ENCODE measurements around the gene C1GALT1. TPM values are rescaled to one million over a fixed set of nuclear protein-coding genes. Genes with fewer than 3 reads are reported as not detected.

C1GALT1 gene
- total and polyA plus RNA-seq, 2 donors (not counting 3 experiments of a cell fraction or from before 2014, with no cell fraction given) = 18.3 to 31.1 TPM

DNA sequence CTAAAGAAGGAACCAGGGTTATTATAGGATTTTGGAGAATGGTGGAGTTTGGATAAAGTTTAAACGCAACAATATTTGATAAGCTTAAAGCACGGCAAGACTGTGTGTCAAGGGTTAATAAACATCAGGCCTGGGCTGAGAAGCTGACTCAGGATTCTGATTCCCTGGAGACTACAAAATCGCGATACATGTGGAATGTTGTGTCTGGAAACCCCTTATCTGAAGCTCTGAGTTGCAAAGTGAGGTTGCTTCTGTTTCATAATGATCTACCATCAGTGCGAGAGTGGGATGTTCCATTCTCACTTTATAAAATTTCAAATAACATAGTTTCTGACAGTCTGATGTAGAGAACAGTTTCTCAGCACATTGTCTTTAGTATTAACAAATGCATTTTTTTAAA lies 7.8 kb downstream of the C1GALT1 start:
- CTCF ChIA-PET = interaction anchor here (1.1 to 1.2 kb wide), 2 partner anchors 12 to 43 kb away, joined by 3 read pairs; no protein-coding TSS in a partner anchor
- Histone ChIP-seq H3K27ac (ENCODE audit: insufficient read depth, low read depth, low read length) (no peak overlapping the region), H3K36me3 (ENCODE audit: control insufficient read depth in 2 of 2, extremely low read depth in 1 of 2, insufficient read depth in 2 of 2, low read length in 2 of 2) (no peaks in the 10 kb centered on the region)

More for the DNA sequence above, 7.8 kb downstream of the C1GALT1 start:
- H3K4me2 ChIP-seq (ENCODE audit: insufficient read depth, low read length) = no peak overlapping the region
- dilution Hi-C loops (cut with MboI; ENCODE audit: extremely low pct_ligation_motif_present, low sequenced_read_pairs) = no loop called here
- no peaks in the 10 kb centered on the region for H3K4me1 ChIP-seq (ENCODE audit: control insufficient read depth, extremely low read depth, insufficient read depth, low read length)
- DNase-seq (ENCODE audit: low read depth, low spot score) (no peak), FAIRE-seq (no peak)
- H4K20me1 ChIP-seq (replicated peaks; ENCODE audit: control insufficient read depth, extremely low read depth, insufficient read depth, low read length) = peaks cover 2% of the 10 kb centered on the region
- H3K9ac ChIP-seq (replicated peaks; ENCODE audit: extremely low read depth, insufficient read depth, low read length) = no peak overlapping the region
- no peaks in the 10 kb centered on the region for H3K9me3 ChIP-seq (replicated peaks; ENCODE audit: control insufficient read depth, insufficient read depth, low read length)
- intact Hi-C loops (cut with micrococcal nuclease) = no loop called here
- POLR2A ChIA-PET = no interaction called here
- no TSS peak for BruUV-seq (replicated peaks)
- H2AFZ ChIP-seq (ENCODE audit: low read depth, low read length) = no peak overlapping the region
- H3K79me2 ChIP-seq (ENCODE audit: control insufficient read depth, insufficient read depth, low read length) = peaks cover 87% of the 10 kb centered on the region
- TF ChIP-seq GATA2 (IDR thresholded peaks at IDR 0.05; ENCODE audit: insufficient read depth, insufficient read length, low read depth, low read length) (no peak), POLR2A (IDR thresholded peaks at IDR 0.05; ENCODE audit: low read depth, low read length) (no peak), EZH2 (IDR thresholded peaks at IDR 0.05; ENCODE audit: borderline replicate concordance, low read depth, low read length, severe bottlenecking) (no peak), JUN (IDR thresholded peaks at IDR 0.05; ENCODE audit: borderline replicate concordance, insufficient read depth, insufficient read length, low read depth) (no peak), FOS (IDR thresholded peaks at IDR 0.05; ENCODE audit: borderline replicate concordance, insufficient read depth, low read length) (no peak), MYC (IDR thresholded peaks at IDR 0.05; ENCODE audit: low read depth, low read length) (no peak), POLR2AphosphoS5 (IDR thresholded peaks at IDR 0.05; ENCODE audit: insufficient read depth, low read depth, low read length) (no peak), MAX (IDR thresholded peaks at IDR 0.05; ENCODE audit: insufficient read depth, insufficient read length) (no peak)
- TF ChIP-seq, protein P1, sequence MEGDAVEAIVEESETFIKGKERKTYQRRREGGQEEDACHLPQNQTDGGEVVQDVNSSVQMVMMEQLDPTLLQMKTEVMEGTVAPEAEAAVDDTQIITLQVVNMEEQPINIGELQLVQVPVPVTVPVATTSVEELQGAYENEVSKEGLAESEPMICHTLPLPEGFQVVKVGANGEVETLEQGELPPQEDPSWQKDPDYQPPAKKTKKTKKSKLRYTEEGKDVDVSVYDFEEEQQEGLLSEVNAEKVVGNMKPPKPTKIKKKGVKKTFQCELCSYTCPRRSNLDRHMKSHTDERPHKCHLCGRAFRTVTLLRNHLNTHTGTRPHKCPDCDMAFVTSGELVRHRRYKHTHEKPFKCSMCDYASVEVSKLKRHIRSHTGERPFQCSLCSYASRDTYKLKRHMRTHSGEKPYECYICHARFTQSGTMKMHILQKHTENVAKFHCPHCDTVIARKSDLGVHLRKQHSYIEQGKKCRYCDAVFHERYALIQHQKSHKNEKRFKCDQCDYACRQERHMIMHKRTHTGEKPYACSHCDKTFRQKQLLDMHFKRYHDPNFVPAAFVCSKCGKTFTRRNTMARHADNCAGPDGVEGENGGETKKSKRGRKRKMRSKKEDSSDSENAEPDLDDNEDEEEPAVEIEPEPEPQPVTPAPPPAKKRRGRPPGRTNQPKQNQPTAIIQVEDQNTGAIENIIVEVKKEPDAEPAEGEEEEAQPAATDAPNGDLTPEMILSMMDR (IDR thresholded peaks at IDR 0.05; ENCODE audit: extremely low read depth in 1 of 2, insufficient read depth in 1 of 2, low read depth in 1 of 2, low read length in 2 of 2) = no peak
- H3K27me3 ChIP-seq (ENCODE audit: control insufficient read depth in 2 of 2, insufficient read depth in 2 of 2, low read length in 2 of 2) = no peaks in the 10 kb centered on the region
- H3K4me3 ChIP-seq (replicated peaks in 1 of 3; ENCODE audit: insufficient read depth in 1 of 3, low read depth in 1 of 3, low read length in 3 of 3) = no peak overlapping the region
- peaks cover 3% of the 10 kb centered on the region for H3K9me1 ChIP-seq (replicated peaks; ENCODE audit: control insufficient read depth, extremely low read depth, insufficient read depth, low read length)

Data from endothelial cell of umbilical vein (primary cell).